ENCODE data around the gene HECW1.

GRCh38 chr7:43449577-43449976 lies 337.1 kb downstream of the HECW1 start:
- TF ChIP-seq CTCF (optimal IDR thresholded peaks at IDR 0.05 in 1 of 3, IDR thresholded peaks at IDR 0.05 in 1 of 3, conservative IDR thresholded peaks at IDR 0.05 in 1 of 3; ENCODE audit: extremely low read depth in 1 of 3, insufficient read depth in 2 of 3, low read length in 3 of 3) (no peak), EZH2 (IDR thresholded peaks at IDR 0.05; ENCODE audit: low read length) (no peak)

Data from keratinocyte (primary cell).